ENCODE data around the gene CALML3. TPM values are rescaled to one million over a fixed set of nuclear protein-coding genes. Genes with fewer than 3 reads are reported as not detected.

The CALML3 gene
- total and polyA plus RNA-seq, 8 donors, result 0.46 to 64.6 TPM; not detected in 6

- Histone ChIP-seq H3K4me1 (peaks cover 0 to 20% (median 0%) of the 10 kb centered on the region in 4 donors), H3K4me3 (no peak overlapping the region), H3K9me3 (no peaks in the 10 kb centered on the region), H3K27ac (no peak overlapping the region), H3K27me3 (no peaks in the 10 kb centered on the region), H3K36me3 (no peaks in the 10 kb centered on the region)
- intact Hi-C loops (cut with DNase I; ENCODE audit: low total_unique reads), result no loop called here
- TF ChIP-seq EP300 (IDR thresholded peaks at IDR 0.05) (no peak), CTCF (IDR thresholded peaks at IDR 0.05) (no peak), POLR2AphosphoS5 (IDR thresholded peaks at IDR 0.05) (no peak), POLR2A (IDR thresholded peaks at IDR 0.05) (no peak)
- 86 to 92% (median 89%) methylated on average over 26 to 34 of the region's 34 CpGs for WGBS, 5 donors
- DNase-seq, result peak in 1 of 2 donors; percentile 17
These were observed 990 bp downstream of the CALML3 start for GRCh38 chr10:5525561-5526341.

GRCh38 chr10:5526691-5527331 is 2.0 kb downstream of the CALML3 start:
- H3K27me3 ChIP-seq, result no peaks in the 10 kb centered on the region
- H3K36me3 ChIP-seq, result no peaks in the 10 kb centered on the region
- intact Hi-C loops (cut with DNase I; ENCODE audit: low total_unique reads), result no loop called here
- DNase-seq, result peak in 1 of 2 donors; percentile 13
- 86 to 90% (median 89%) methylated on average over 8 of the region's 8 CpGs for WGBS, 5 donors
- H3K9me3 ChIP-seq, result no peaks in the 10 kb centered on the region
- H3K27ac ChIP-seq, result no peak overlapping the region
- peaks cover 0 to 30% (median 0%) of the 10 kb centered on the region in 4 donors for H3K4me1 ChIP-seq
- TF ChIP-seq EP300 (IDR thresholded peaks at IDR 0.05) (no peak), POLR2A (IDR thresholded peaks at IDR 0.05) (no peak), CTCF (IDR thresholded peaks at IDR 0.05) (no peak), POLR2AphosphoS5 (IDR thresholded peaks at IDR 0.05) (no peak)
- no peak overlapping the region for H3K4me3 ChIP-seq

- intact Hi-C loops (cut with DNase I; ENCODE audit: low total_unique reads), result no loop called here
- peaks cover 0 to 30% (median 0%) of the 10 kb centered on the region in 4 donors for H3K4me1 ChIP-seq
- no peaks in the 10 kb centered on the region for H3K9me3 ChIP-seq
- peak in 1 of 2 donors; percentile 25 for DNase-seq
- no peaks in the 10 kb centered on the region for H3K36me3 ChIP-seq
- H3K27me3 ChIP-seq, result no peaks in the 10 kb centered on the region
- TF ChIP-seq POLR2A (IDR thresholded peaks at IDR 0.05) (no peak), POLR2AphosphoS5 (IDR thresholded peaks at IDR 0.05) (no peak), CTCF (IDR thresholded peaks at IDR 0.05) (no peak), EP300 (IDR thresholded peaks at IDR 0.05) (no peak)
- no peak overlapping the region for H3K27ac ChIP-seq
- WGBS, 5 donors, result 70 to 83% (median 75%) methylated on average over 10 of the region's 10 CpGs
- H3K4me3 ChIP-seq, result no peak overlapping the region
These were observed 2.8 kb downstream of the CALML3 start for GRCh38 chr10:5527332-5528200.

Measured in stomach (tissue), 9 donors.